Sigmoid colon (tissue), 7 donors: ENCODE measurements around the gene UCKL1. TPM values are rescaled to one million over a fixed set of nuclear protein-coding genes. Genes with fewer than 3 reads are reported as not detected.

ENCODE experiments used
- DNase-seq: peaks from one replicate; pipeline ENCODE4 v3.0.0-alpha.2; 2019
- H3K27ac ChIP-seq, 4 donors: fragments of 200-600 bp; sonication (generic); one replicate each; pipeline ENCODE4 v1.5.1; 2016 to 2019; ENCODE audit warnings: mild to moderate bottlenecking in 1 of 4
- H3K27me3 ChIP-seq, 3 donors: fragments of 200-600 bp; sonication (generic); one replicate each; pipeline ENCODE4 v1.5.1; 2019; ENCODE audit warnings: mild to moderate bottlenecking in 1 of 3
- H3K36me3 ChIP-seq, 4 donors: fragments of 200-600 bp; sonication (generic); one replicate each; pipeline ENCODE4 v1.5.1; 2016 to 2019
- H3K4me1 ChIP-seq, 4 donors: fragments of 200-600 bp; sonication (generic); one replicate each; pipeline ENCODE4 v1.5.1; 2017 to 2019
- H3K4me3 ChIP-seq, 4 donors: fragments of 200-600 bp; sonication (generic); one replicate each; pipeline ENCODE4 v1.5.1; 2017 to 2019; ENCODE audit warnings: mild to moderate bottlenecking in 2 of 4, moderate library complexity in 1 of 4
- H3K9me3 ChIP-seq, 4 donors: fragments of 200-600 bp in 3 of 4; sonication (generic) in 3 of 4; one replicate each; pipeline versions ENCODE4 v1.5.1 to v1.6.1; 2013 to 2019
- EP300 ChIP-seq, 4 donors: sonication (generic); formaldehyde crosslinking; IDR thresholded peaks; one replicate each; pipeline ENCODE4 v1.6.1; 2017; ENCODE audit warnings: antibody characterized with exemption in 4 of 4
- POLR2A ChIP-seq, 2 donors: fragments of 450-650 bp; IDR thresholded peaks; one replicate each; pipeline ENCODE4 v1.6.1; 2016; ENCODE audit warnings: antibody characterized with exemption in 2 of 2, mild to moderate bottlenecking in 2 of 2, moderate library complexity in 2 of 2
- POLR2AphosphoS5 ChIP-seq, 4 donors: sonication (generic); formaldehyde crosslinking; IDR thresholded peaks; one replicate each; pipeline ENCODE4 v1.6.1; 2017; ENCODE audit warnings: antibody characterized with exemption in 4 of 4
- WGBS, 2 donors: extraction: QIAGEN DNeasy Blood & Tissue Kit; methylation state at CpG; one replicate each; pipeline ENCODE4 v1.1.7; 2013; 5-methylcytosine and 5-hydroxymethylcytosine counted together
- intact Hi-C: fragments of 100-400 bp; cut with DNase I; formaldehyde crosslinking; loops from one replicate; pipeline ENCODE4 v1.15.1; 2023
- polyA plus RNA-seq, 3 donors: library from polyadenylated mRNA; stranded (reverse); fragments of 200-250 nt; gene quantifications; one replicate each; pipeline ENCODE4 v1.2.3, GENCODE V29; 2013
- total RNA-seq, 4 donors: library from RNA; depleted of rRNA; stranded (reverse); fragments of >200 nt; gene quantifications; one replicate each; pipeline ENCODE4 v1.1.0, GENCODE V29; 2016
- TF ChIP-seq, protein P1 (sequence below), 4 experiments: fragments of 450-650 bp in 3 of 4; fragments of 200-600 bp in 1 of 4; IDR thresholded peaks; one replicate each; pipeline ENCODE4 v1.5.1; 2016 to 2019; ENCODE audit warnings: antibody characterized with exemption in 4 of 4, mild to moderate bottlenecking in 3 of 4, moderate library complexity in 2 of 4
- donor health status: healthy with polysubstance abuse.
- donor health status: Bipolar disorder and iron deficiency.
- donor health status: healthy.

Gene UCKL1
- total and polyA plus RNA-seq, 7 donors, result 21.1 to 45.6 (median 26.1) TPM

DNA sequence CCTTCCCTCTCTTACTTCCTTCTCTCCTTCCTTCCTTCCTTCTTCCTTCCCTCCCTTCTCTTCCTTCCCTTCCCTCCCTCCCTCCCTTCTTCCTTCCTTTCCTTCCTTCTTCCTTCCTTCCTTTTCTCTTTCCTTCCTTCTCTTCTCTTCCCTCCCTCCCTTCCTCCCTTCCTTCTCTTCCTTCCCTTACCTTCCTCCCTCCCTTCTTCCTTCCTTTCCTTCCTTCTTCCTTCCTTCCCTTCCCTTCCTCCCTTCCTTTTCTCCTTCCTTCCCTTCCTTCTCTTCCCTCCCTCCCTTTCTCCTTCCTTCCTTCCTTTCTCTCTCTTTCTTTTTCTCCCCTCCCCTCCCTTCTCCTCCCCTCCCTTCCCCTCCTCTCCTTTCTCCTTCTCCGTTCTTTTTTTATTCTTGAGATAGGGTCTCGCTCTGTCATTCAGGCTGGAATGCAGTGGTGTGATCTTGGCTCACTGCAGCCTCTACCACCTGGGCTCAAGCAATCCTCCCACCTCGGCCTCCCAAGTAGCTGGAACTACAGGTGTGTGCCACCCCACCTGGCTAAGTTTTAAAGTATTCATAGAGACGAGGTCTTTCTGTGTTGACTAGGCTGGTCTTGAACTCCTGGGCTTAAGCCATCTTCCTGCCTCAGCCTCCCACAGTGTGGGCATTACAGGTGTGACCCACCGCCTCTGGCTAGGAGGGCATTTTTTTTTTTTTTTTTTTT lies 14.7 kb upstream of the UCKL1 start:
- WGBS, 2 donors, result 82 to 95% methylated on average over 5 of the region's 5 CpGs
- peaks cover 0 to 28% (median 24%) of the 10 kb centered on the region in 4 donors for H3K4me1 ChIP-seq
- peaks cover 0 to 15% (median 10%) of the 10 kb centered on the region in 4 donors for H3K36me3 ChIP-seq

DNA sequence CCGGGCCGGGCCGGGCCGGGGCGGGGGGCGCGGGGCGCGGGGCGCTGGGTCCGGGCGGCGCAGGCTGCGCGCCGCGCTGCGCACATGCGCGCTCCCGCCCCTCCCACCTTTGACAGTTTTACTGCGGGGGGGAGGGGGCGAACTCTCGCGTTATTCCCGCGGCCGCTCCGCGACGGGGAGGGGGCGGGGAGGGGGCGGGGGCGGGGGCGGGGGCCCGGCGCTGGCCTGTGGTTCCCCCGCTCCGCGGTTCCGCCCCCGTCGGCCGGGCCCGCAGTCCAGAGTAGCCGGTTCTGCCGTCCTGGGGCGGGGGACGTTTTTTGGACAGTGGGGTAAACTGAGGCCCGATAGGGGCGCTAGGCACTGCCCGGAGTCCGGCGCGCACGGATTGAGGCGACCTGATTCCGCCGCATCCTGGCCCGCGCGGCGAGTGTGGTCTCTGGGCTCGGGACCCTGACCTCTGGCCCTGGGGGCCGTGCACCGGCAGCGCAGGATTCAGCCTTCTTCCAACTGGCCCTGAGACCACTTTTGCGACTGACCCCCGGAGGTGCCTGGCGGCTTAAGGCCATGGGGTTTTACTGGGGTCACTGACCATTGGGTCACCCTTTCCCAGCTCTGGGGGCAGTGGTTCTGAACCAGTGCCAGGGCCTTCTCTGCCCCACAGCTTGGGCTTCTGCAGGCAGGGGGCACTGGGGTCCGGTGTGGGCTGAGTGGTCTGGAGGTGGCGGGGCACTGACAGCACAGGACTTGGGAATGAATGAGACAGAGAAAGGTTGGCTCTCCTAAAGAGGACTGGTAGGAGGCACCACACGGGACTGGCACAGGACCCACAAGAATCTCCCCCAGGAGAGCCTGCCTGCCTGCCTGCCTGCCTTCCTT lies 13.9 kb upstream of the UCKL1 start, which contains the start of gene ZNF512B:
Gene ZNF512B (minus strand): TSS at position 93 of the 876 bp plus-strand sequence. CDS start 1,980 bp downstream, outside the sequence.
- 3 to 4% methylated on average over 70 of the region's 73 CpGs for WGBS, 2 donors
- DNase-seq, result peak; percentile 83

More for the DNA sequence above, 14.7 kb upstream of the UCKL1 start:
- Histone ChIP-seq H3K27me3 (no peaks in the 10 kb centered on the region), H3K27ac (peak overlapping the region in 1 of 4 donors; percentile 48), H3K4me3 (no peak overlapping the region), H3K9me3 (no peaks in the 10 kb centered on the region)
- TF ChIP-seq POLR2A (IDR thresholded peaks at IDR 0.05) (no peak), POLR2AphosphoS5 (IDR thresholded peaks at IDR 0.05) (no peak), EP300 (IDR thresholded peaks at IDR 0.05) (no peak)
- TF ChIP-seq, protein P1, sequence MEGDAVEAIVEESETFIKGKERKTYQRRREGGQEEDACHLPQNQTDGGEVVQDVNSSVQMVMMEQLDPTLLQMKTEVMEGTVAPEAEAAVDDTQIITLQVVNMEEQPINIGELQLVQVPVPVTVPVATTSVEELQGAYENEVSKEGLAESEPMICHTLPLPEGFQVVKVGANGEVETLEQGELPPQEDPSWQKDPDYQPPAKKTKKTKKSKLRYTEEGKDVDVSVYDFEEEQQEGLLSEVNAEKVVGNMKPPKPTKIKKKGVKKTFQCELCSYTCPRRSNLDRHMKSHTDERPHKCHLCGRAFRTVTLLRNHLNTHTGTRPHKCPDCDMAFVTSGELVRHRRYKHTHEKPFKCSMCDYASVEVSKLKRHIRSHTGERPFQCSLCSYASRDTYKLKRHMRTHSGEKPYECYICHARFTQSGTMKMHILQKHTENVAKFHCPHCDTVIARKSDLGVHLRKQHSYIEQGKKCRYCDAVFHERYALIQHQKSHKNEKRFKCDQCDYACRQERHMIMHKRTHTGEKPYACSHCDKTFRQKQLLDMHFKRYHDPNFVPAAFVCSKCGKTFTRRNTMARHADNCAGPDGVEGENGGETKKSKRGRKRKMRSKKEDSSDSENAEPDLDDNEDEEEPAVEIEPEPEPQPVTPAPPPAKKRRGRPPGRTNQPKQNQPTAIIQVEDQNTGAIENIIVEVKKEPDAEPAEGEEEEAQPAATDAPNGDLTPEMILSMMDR (IDR thresholded peaks at IDR 0.05), result no peak
- no peak for DNase-seq
- intact Hi-C loops, result loop anchor here (5.0 to 10.0 kb wide), 4 partner anchors 194 to 756 kb away; partner anchors contain the start of genes PPDPF, RTEL1, STMN3 and YTHDF1

GRCh38 chr20:63968928-63969760 lies 12.9 kb upstream of the UCKL1 start:
- Histone ChIP-seq H3K27me3 (no peaks in the 10 kb centered on the region), H3K9me3 (no peaks in the 10 kb centered on the region), H3K4me1 (peaks cover 0 to 27% (median 23%) of the 10 kb centered on the region in 4 donors), H3K4me3 (peak overlapping the region; percentile 46 to 73 (median 68)), H3K36me3 (peaks cover 0 to 19% (median 12%) of the 10 kb centered on the region in 4 donors), H3K27ac (peak overlapping the region; percentile 48 to 81 (median 77))
- intact Hi-C loops, result no loop called here
- no peak for TF ChIP-seq POLR2A (IDR thresholded peaks at IDR 0.05)
- 3 to 10% methylated on average over 70 of the region's 70 CpGs for WGBS, 2 donors
- peak; percentile 63 for DNase-seq

More for the DNA sequence above, 13.9 kb upstream of the UCKL1 start, which contains the start of gene ZNF512B:
- intact Hi-C loops, result loop anchor here (5.0 to 10.0 kb wide), 4 partner anchors 193 to 755 kb away; partner anchors contain the start of genes PPDPF, RTEL1, STMN3 and YTHDF1
- peaks cover 0 to 28% (median 24%) of the 10 kb centered on the region in 4 donors for H3K4me1 ChIP-seq
- TF ChIP-seq POLR2AphosphoS5 (IDR thresholded peaks at IDR 0.05) (peak in 2 of 4 donors; percentile 31 to 44), POLR2A (IDR thresholded peaks at IDR 0.05) (no peak), EP300 (IDR thresholded peaks at IDR 0.05) (no peak)
- peak within 1 kb of the TSS; percentile 48 to 81 (median 77) for H3K27ac ChIP-seq
- no peaks in the 10 kb centered on the region for H3K27me3 ChIP-seq
- H3K4me3 ChIP-seq, result peak within 1 kb of the TSS; percentile 46 to 73 (median 68)
- H3K9me3 ChIP-seq, result no peaks in the 10 kb centered on the region
- peaks cover 0 to 15% (median 10%) of the 10 kb centered on the region in 4 donors for H3K36me3 ChIP-seq

GRCh38 chr20:63968136-63968927 lies 12.1 kb upstream of the UCKL1 start:
- peak; percentile 70 for DNase-seq
- intact Hi-C loops, result no loop called here
- H3K27ac ChIP-seq, result peak overlapping the region; percentile 48 to 81 (median 77)

More at GRCh38 chr20:63968136-63968927, 12.1 kb upstream of the UCKL1 start:
- peak overlapping the region; percentile 46 to 73 (median 68) for H3K4me3 ChIP-seq
- TF ChIP-seq POLR2A (IDR thresholded peaks at IDR 0.05) (no peak), POLR2AphosphoS5 (IDR thresholded peaks at IDR 0.05) (no peak), EP300 (IDR thresholded peaks at IDR 0.05) (no peak)
- TF ChIP-seq, protein P1 (IDR thresholded peaks at IDR 0.05), result no peak
- 81 to 88% methylated on average over 14 of the region's 14 CpGs for WGBS, 2 donors
- peaks cover 0 to 19% (median 18%) of the 10 kb centered on the region in 4 donors for H3K4me1 ChIP-seq
- H3K27me3 ChIP-seq, result no peaks in the 10 kb centered on the region
- peaks cover 0 to 27% (median 16%) of the 10 kb centered on the region in 4 donors for H3K36me3 ChIP-seq
- H3K9me3 ChIP-seq, result no peaks in the 10 kb centered on the region
